Adipocyte (in vitro differentiated cells): ENCODE data around the gene IL36RN.

ENCODE experiments used
- DNase-seq: peaks from one replicate; pipeline ENCODE4 v3.0.0-alpha.2; 2015; ENCODE audit warnings: low read depth
- H3K27me3 ChIP-seq: replicated peaks from 2 replicates; pipeline ENCODE4 v1.7.0; 2013; ENCODE audit warnings: mild to moderate bottlenecking, low read length, moderate library complexity; ENCODE audit not compliant: control insufficient read depth, insufficient read depth
- H3K36me3 ChIP-seq: 2 replicates; pipeline ENCODE4 v1.7.0; 2013; ENCODE audit warnings: low read length, mild to moderate bottlenecking, moderate library complexity; ENCODE audit not compliant: control insufficient read depth, insufficient read depth, severe bottlenecking
- H3K4me1 ChIP-seq: 2 replicates; pipeline ENCODE4 v1.7.0; 2013; ENCODE audit warnings: mild to moderate bottlenecking, low read length, moderate library complexity; ENCODE audit not compliant: control insufficient read depth, insufficient read depth
- H3K4me3 ChIP-seq: 2 replicates; pipeline ENCODE4 v1.7.0; 2013; ENCODE audit warnings: mild to moderate bottlenecking, low read length, moderate library complexity
- H3K9ac ChIP-seq: 2 replicates; pipeline ENCODE4 v1.7.0; 2013; ENCODE audit warnings: mild to moderate bottlenecking, low read length, moderate library complexity
- H3K9me3 ChIP-seq: 2 replicates; pipeline ENCODE4 v1.7.0; 2013; ENCODE audit warnings: mild to moderate bottlenecking, low read length, moderate library complexity; ENCODE audit not compliant: control insufficient read depth

The IL36RN gene

GRCh38 chr2:113058998-113059960 lies at the start of gene IL36RN:
TSS of gene IL36RN (plus strand) at chr2:113059198. CDS start at chr2:113059439, 241 bp downstream.
- peaks cover 6% of the 10 kb centered on the region for H3K4me1 ChIP-seq
- peaks cover 4% of the 10 kb centered on the region for H3K27me3 ChIP-seq
- peaks cover 22% of the 10 kb centered on the region for H3K9me3 ChIP-seq
- H3K36me3 ChIP-seq, result no peaks in the 10 kb centered on the region
- no peak within 1 kb of the TSS for H3K9ac ChIP-seq
- no peak within 1 kb of the TSS for H3K4me3 ChIP-seq
- DNase-seq, result no peak

- H3K36me3 ChIP-seq, result no peaks in the 10 kb centered on the region
- no peak overlapping the region for H3K9ac ChIP-seq
- DNase-seq, result no peak
Measured at GRCh38 chr2:113009622-113010021, 49.4 kb upstream of the IL36RN start.

GRCh38 chr2:113010088-113010487 lies 48.9 kb upstream of the IL36RN start:
- H3K4me1 ChIP-seq, result no peaks in the 10 kb centered on the region
- H3K9me3 ChIP-seq, result no peaks in the 10 kb centered on the region
- H3K4me3 ChIP-seq, result no peak overlapping the region
- no peaks in the 10 kb centered on the region for H3K27me3 ChIP-seq
- no peak overlapping the region for H3K9ac ChIP-seq
- DNase-seq, result peak; percentile 8
- H3K36me3 ChIP-seq, result no peaks in the 10 kb centered on the region

More at GRCh38 chr2:113009622-113010021, 49.4 kb upstream of the IL36RN start:
- H3K9me3 ChIP-seq, result no peaks in the 10 kb centered on the region
- H3K4me1 ChIP-seq, result no peaks in the 10 kb centered on the region
- H3K4me3 ChIP-seq, result no peak overlapping the region
- no peaks in the 10 kb centered on the region for H3K27me3 ChIP-seq

- no peaks in the 10 kb centered on the region for H3K4me1 ChIP-seq
- H3K9me3 ChIP-seq, result no peaks in the 10 kb centered on the region
- H3K4me3 ChIP-seq, result no peak overlapping the region
- H3K27me3 ChIP-seq, result no peaks in the 10 kb centered on the region
- H3K9ac ChIP-seq, result no peak overlapping the region
- H3K36me3 ChIP-seq, result no peaks in the 10 kb centered on the region
- DNase-seq, result no peak
Measured at GRCh38 chr2:113011108-113011507, 47.9 kb upstream of the IL36RN start.

GRCh38 chr2:113012436-113013335 lies 46.3 kb upstream of the IL36RN start:
- H3K9me3 ChIP-seq, result no peaks in the 10 kb centered on the region
- H3K9ac ChIP-seq, result no peak overlapping the region
- no peaks in the 10 kb centered on the region for H3K36me3 ChIP-seq
- H3K27me3 ChIP-seq, result peaks cover 10% of the 10 kb centered on the region
- DNase-seq, result no peak
- H3K4me3 ChIP-seq, result no peak overlapping the region
- no peaks in the 10 kb centered on the region for H3K4me1 ChIP-seq

GRCh38 chr2:113013336-113013661 lies 45.7 kb upstream of the IL36RN start:
- no peaks in the 10 kb centered on the region for H3K4me1 ChIP-seq
- H3K36me3 ChIP-seq, result no peaks in the 10 kb centered on the region
- DNase-seq, result no peak
- no peaks in the 10 kb centered on the region for H3K9me3 ChIP-seq
- H3K9ac ChIP-seq, result no peak overlapping the region
- peaks cover 13% of the 10 kb centered on the region for H3K27me3 ChIP-seq
- H3K4me3 ChIP-seq, result no peak overlapping the region

- Histone ChIP-seq H3K27me3 (peaks cover 21% of the 10 kb centered on the region), H3K36me3 (no peaks in the 10 kb centered on the region), H3K9ac (no peak overlapping the region), H3K9me3 (no peaks in the 10 kb centered on the region), H3K4me1 (no peaks in the 10 kb centered on the region), H3K4me3 (no peak overlapping the region)
- DNase-seq, result no peak
Measured at GRCh38 chr2:113014067-113014466, 44.9 kb upstream of the IL36RN start.

- no peak overlapping the region for H3K9ac ChIP-seq
- no peaks in the 10 kb centered on the region for H3K4me1 ChIP-seq
- H3K9me3 ChIP-seq, result no peaks in the 10 kb centered on the region
- H3K36me3 ChIP-seq, result no peaks in the 10 kb centered on the region
- no peak overlapping the region for H3K4me3 ChIP-seq
- H3K27me3 ChIP-seq, result peaks cover 26% of the 10 kb centered on the region
- DNase-seq, result no peak
Measured at GRCh38 chr2:113015042-113015441, 44.0 kb upstream of the IL36RN start.

- no peaks in the 10 kb centered on the region for H3K9me3 ChIP-seq
- no peak overlapping the region for H3K9ac ChIP-seq
- H3K4me1 ChIP-seq, result no peaks in the 10 kb centered on the region
- no peak for DNase-seq
- no peaks in the 10 kb centered on the region for H3K36me3 ChIP-seq
- peaks cover 26% of the 10 kb centered on the region for H3K27me3 ChIP-seq
- H3K4me3 ChIP-seq, result no peak overlapping the region
Measured at GRCh38 chr2:113015655-113016054, 43.3 kb upstream of the IL36RN start.

GRCh38 chr2:113018509-113018908 lies 40.5 kb upstream of the IL36RN start:
- H3K9me3 ChIP-seq, result no peaks in the 10 kb centered on the region
- no peaks in the 10 kb centered on the region for H3K4me1 ChIP-seq
- H3K36me3 ChIP-seq, result no peaks in the 10 kb centered on the region
- DNase-seq, result no peak
- no peak overlapping the region for H3K9ac ChIP-seq
- H3K4me3 ChIP-seq, result no peak overlapping the region
- peaks cover 40% of the 10 kb centered on the region for H3K27me3 ChIP-seq

- Histone ChIP-seq H3K36me3 (no peaks in the 10 kb centered on the region), H3K9me3 (no peaks in the 10 kb centered on the region), H3K27me3 (peaks cover 67% of the 10 kb centered on the region), H3K4me3 (no peak overlapping the region), H3K9ac (no peak overlapping the region), H3K4me1 (no peaks in the 10 kb centered on the region)
- DNase-seq, result no peak
Measured at GRCh38 chr2:113021312-113021711, 37.7 kb upstream of the IL36RN start.
